HG02610 (cell line): ENCODE data around the gene BMF.
A peak's percentile ranks its signal among the peaks of the same experiment; 100 is the strongest.

Source experiments
- ATAC-seq: cut with Tn5 transposase; IDR thresholded peaks from one replicate; pipeline ENCODE4 v1.9.1; 2021; ENCODE audit warnings: mild to moderate bottlenecking, moderate library complexity; ENCODE audit not compliant: unreplicated experiment

The BMF gene

DNA sequence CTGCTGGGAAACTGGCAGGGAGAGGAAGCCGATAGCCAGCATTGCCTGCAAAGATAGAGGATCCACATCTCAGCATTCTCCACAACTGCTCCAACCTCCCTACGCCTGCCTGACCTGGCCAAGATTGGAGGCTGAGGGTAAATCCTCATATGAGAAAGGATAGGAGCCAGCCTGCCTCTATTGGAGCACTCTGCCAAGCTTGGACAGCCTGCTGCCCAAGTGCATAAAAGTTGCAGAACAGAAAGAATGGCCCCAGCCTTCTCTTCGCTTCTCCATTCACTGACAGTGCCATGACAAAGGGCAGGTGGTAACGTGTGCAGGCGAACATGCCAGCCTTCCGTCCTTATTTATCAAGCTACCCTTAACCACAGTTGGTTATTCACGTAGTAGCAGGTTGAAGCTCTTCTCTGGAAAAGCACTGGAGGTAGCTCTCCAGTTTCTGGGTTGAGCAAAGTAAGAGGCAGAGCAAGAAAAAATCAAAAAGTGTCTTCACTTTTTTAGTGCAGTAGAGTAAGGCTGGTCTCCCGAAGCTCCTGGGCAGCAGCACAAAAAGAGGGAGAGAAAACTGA lies 4.3 kb downstream of the BMF start:
- no peak for ATAC-seq

DNA sequence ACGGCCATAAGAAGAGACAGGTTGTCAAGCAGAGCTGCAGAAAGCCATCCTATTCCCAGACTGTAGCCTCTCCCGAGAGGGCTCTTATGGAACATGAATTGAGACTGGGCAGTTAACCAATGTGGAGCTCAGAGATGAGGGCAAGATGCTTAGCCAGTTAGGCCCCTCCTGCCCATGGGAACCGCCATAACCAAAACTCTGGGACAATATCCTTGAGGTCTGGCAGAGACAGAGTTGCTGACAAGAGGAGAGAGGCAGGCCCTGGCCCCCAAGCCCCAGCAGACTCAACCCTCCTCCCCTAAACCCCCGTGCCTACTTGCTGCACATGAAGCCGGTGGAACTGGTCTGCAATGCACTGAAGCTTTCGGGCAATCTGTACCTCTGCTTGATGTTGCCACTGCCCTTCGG lies 4.8 kb downstream of the BMF start:
- no peak for ATAC-seq

DNA sequence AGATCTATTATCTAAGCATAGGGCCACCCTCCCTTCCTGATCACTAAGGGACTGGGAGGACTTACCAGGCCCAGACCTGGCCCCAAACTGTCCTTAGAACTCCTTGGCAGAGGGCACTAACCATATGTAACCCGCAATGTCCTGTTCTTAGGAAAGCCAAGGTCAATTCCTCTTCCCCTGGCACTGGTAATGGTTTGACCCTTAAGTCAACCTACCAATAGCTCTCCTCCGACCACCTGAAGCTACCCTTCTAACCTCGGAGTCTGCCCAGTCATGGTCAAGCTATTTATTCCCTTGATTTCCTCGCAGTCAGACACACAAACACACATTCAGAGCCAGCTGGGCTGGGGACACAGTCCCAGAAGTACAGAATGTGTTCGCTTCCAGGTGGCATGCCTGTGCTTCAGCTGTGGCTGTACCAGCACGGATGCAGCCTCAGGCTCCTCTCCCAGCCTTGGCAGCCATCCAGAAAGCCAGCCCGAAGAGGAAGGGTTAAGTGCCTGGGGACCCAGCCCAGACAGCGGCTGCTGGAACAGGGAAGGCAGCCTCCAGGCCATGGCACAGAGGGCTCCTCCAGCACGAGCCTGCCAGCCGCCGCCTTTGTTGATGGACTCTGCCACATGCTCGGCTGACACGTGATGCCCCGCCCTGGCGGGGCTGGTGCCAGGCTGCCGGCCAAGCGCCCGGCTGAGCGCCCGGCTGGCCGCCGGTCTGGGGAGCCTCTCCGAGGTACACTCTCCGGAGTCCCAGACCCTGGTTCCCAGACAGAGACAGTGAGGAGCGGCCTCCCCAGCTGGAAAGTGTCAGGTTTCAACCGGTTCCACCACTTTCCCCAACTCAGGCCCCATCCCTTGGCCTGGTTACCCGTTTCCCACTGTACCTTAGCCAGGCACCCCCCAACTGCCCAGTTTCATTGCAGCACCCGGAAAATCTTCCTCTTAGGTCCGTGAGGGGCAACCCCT lies 5.5 kb downstream of the BMF start:
- no peak for ATAC-seq

DNA sequence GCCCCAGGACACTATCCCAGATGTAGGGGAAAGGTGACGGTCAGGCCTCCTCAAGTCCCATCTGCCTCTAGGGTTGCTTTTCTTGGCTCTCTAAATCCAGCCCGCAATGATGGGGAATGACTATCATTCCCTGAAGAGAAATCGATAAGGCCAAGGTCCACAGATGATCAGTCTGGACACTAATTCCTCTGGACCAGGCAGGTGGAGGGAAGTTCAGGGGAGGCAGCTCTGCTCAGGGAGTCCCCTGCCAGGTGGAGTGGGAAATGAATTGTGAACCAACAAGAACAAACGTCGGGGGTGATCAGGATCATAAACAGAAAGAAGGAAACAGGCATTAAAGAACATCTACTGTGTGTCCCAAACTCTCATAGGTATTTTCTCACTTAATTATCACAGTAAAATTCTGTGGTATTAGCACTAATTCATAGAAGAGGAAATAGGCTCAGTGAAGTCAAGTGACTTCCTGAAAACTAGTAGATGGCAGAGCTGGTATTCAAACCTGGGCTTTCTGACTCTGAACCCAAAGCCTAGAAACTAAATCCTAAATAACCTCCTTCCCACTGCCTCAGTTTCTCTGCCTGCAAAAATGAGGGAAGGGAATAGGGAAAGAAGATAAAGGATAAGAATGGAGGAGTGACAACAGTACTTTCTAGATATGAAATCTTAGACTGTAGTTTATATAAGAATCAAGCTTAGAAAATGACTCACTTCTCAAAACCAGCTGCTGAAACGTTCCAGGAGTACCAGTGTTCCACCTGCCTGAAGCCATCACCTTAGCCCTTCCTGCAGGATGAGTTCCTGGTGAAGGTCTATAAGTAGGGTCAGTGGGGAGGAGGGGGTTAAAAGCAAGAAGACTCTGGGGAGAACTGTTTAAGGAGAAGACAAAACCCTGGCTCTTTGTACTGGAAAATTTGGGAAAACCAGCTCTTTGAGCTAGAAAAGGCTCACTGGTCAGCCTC lies 7.5 kb downstream of the BMF start:
- ATAC-seq = no peak

DNA sequence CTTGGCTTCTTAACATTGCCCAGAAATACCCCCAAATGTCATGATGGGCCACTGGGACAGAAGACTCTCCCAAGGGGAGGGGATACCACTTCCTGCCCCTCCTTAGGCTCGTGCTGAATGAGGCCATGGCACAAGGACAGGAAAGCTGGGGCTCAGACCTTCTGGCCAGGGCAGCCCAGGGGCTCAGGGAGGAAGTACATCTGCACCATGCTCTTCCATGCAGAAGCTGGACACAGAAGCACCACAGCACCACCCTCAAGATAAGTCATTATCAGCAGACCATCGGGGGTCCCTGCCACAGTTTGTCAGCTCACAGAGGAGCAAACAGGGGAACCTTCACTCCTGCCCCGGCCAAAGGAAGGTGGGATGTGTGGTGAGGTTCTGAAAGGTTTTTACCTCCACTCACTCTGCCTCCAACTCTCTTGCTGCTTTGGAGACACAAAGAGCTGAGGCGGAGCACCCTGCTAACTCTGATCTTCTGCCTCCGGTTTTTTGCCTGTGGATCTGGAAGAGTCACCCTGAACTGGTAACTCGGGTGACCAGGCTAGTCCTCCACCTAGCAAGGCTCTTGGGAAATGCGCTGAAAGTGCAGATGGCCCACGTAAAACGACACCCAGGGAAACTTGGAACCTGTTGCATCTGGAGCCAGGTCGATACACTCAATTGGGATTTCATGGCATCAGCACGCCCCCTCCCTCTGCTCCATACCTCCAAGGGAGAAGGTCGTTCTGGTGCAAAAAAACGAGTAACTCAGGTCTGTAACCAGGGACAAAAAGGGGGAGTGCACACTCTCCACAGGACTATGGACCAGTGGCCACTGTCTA lies 8.3 kb downstream of the BMF start:
- no peak for ATAC-seq

DNA sequence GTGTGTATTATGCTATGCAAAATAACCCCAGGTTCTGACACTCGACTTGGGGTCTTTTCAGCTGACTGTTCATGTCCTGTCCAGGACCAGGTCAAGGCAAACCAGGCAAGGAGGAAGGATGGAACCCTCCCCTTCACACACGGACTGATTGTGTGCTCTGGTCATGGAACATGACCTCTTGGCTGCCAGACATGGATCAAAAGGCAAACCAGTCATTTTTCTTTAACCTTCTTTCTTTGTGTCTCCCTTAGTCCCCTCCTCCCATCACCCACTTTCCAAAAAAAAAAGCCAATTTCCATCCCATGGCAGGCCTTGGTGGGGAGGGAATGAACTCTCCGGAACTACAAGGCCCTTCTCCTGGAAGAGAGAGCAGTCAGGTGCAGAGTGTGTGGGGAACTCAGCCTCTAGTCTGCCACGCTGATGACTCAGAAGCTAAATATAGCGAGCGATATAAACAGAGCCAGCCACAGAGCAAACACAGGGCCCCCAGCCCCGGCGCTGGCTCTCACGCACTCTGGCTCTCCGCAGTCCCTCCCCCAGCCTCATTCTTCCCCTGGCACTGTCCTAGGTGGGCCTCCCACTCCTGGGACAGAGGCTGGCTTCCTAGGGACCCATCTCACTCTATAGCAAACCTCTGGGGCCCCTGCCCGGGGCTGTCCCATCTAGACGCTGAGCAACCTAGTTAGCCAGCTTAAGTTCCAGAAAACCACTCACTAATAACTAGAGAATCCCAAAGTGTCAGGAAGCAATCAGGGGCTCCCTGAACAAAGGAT lies 10.0 kb downstream of the BMF start:
- peak; percentile 82 for ATAC-seq

DNA sequence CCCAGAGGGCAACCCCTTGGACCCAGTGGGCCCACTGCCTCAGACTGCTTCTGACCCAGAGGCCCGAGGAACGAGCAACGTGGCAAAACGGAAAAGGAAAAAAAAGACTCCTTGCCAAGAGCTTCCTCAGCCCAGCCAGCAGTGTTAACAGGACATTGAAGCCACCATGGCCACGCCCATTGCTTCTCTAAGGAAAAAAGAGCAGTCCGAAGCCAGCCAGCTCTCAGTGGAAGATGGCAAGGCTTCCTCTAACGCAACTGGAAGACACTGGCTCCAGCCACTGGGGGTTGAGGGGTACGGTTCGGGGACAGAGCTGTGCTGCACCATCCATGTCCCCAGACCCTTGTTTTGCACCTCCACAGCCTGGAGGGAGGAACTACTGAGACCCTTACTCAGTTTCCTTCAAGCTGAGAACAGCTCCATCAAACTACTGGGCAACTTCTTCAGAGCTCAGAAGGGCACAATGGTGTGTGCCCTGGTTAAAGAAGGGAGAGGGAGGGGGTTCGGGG lies 10.7 kb downstream of the BMF start:
- peak; percentile 7 for ATAC-seq

DNA sequence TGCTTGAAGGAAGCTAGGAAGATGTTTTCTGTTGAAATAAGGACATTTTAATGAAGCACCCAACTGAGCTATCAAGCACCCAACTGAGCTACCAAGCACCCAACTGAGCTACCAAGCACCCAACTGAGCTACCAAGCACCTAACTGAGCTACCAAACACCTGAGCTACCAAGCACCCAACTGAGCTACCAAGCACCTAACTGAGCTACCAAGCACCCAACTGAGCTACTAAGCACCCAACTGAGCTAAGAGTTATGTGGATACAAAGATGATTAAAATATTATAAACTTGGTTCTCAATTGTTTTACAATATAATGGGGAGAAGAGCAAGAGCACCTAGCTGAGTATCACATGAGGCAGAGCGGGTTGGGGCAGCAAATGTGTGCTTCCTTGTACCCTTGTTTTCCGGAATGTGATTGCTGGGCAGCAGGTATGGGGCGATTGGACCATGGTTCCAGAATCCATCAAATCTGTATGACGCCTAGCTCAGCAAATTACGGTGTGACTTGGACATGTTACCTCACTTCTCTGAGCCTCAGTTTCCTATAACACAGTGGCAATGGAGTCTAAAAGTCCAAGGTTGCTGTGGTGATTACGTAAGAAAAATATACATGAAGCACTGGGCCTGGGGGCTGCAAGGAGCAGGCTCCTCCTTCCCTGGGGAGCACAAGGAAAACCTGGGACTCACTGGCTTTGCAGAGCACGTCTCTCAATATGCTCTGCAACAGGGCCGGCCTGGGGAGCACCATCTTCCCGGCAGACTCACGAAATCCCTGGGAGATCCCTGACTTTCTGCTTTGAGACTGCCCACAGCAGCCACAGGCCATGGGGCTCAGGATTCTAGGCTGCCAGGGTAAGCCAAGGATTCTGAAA lies 11.3 kb downstream of the BMF start:
- ATAC-seq = no peak

DNA sequence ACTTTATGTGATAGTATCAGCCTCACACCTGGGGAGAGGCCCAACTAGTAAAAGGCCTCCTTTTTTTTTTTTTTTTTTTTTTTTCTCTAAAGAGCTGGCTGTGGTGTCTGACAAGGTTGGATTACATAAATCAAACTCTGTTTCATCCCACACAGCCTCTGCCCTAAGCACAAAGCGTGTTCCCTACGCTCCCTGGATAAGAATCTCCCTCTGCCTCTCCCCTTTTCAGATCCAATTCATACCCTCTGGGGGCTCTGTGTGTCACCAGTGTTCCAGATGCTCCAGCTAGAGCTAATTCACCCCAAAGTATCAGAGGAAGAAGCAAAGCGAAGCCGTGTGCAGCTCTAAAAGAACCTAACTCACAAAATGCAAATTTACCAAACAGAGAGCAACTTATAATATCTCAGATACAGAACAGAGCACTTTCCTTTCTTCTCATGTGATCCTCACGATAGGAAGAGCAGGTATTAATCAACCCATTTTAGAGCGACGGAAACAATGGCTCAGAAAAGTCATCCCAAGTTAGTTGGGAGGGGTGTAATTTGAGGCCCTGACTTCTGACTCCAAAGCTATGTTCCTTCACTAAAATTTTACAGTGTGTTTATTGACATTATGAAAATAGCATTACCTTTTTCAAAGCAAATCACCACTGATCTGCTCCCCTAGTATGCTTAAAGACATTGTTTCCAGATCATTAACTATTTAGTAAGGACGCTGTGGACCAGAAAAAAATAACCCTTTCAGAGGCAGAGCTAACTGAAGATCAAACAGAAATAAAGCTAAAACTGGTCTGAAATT lies 12.4 kb downstream of the BMF start:
- ATAC-seq = no peak

DNA sequence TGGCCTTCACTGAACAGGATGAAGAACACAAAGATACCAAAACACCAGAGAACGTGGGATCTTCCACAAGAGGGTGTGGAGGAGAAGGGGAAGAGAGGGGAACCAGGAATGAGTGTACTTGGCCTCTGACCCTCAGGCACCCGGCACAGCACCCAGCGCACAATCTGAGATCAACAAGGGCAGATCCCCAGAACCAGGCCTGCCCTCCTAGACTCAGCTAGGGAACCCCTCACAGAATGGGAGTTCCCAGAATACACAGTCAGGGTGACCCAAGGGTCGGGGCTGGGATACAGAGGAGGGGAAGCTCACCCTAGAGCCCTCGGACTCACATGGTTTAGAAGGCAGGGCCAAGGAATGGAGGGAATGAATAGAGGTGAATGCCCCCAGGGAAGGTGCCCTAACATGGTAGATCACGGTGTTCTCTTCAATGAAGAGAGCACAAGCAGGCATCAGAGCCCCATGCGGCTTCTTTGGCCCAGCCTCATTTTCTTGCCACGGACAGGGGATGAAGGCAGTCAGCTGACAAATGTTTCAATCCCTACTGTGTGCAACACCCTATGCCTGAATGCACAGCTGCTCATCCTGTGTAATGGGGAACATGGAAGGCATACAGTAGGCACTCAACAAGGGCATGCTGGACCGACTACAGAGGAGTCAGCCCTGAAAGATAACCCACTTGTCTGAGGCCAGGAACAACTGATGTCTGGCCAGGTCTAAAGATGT lies 13.1 kb downstream of the BMF start:
- ATAC-seq = no peak

DNA sequence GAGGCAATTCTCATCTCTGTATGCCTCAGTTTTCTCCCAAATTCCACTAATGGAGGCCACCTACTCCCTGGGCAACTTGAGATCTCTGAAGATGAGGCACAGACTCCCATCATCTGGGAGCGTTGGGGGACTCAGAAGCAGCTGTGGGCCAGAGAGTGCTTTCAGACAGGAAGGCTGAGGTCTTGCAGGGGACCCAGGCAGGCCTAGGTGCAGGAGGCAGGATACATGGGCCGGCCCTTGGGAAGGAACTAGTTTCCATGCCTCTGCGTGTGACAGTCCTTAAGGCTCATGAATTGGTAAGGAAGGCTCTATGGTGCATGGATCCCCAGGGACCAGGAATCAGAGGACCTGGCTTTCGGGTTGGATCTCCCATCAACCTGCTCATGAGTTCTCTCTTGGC lies 14.5 kb downstream of the BMF start:
- no peak for ATAC-seq

DNA sequence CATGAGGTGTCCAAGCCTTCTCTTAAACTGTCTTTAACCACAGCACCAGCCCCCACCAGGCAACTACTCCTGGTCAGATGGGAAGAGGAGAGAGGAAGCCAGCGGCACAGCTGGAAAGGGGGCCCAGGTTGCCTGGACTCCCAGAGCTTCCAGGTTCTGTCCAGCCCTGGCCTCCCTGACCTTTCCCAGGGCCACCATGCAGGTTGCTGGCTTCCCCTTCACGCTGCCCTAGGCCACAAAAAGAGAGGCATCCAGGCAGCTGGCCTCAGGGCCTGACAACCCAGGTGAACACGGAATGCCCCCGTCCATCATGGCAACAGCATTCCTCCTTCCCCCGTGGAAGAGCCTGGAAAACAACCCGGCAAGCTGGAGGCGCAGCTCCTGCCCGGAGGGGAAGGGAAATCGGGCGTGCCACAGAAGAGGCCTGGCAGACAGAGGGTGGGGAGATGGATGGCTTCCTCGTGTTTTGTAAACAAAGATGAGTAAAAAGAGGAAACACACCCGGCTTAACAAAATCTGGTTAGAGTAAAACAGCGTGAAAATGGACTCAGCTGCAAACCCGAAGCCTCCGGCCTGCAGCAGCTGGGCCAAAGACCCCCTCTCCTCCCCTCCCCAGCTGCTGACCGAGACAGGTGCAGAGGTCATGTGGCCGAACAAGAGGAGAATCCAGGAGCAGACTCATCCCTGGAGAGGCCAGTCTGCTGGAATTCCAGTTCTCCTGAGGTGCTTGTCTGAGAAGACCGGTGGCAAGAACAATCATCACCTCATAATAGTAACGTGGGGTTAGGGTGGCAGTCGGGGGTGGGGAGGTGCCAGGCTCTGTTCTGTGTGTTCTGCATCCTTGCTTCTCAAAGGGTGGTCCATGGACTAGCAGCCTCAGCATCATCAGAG lies 15.5 kb downstream of the BMF start:
- ATAC-seq = no peak

DNA sequence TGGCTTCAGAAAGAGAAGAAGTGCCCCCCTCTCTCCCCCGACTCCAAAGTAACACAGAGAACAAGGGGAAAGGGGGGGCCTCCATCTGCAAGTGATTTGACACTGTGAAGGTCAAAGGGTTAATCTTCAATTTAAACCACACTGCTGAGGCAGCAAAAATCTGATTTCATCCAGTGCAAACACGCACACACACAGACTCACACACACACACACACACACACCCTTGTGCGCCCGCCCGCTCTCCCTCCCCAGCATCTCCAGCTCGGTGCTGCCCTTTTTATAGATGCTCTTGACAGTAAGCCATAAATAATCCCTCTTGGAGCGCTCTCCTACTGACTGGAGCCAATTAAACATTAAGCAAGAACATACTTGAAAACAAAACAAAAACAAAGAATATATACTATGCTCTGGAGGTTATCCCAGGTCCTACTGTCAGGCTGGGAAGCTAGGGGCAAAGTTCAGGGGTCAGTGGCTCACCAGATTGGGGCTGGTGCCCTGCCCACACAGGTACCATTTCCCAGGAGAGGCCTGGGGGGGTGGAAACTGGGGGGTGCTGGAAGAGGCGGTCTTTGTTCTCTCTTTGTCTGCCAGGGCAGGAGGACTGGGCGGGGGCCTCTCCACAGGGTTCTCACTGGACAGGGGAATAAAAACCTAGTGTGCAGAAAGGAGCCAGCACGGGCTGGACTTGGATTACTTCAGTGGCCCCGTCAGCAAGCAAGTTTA lies 16.3 kb downstream of the BMF start:
- ATAC-seq = no peak

DNA sequence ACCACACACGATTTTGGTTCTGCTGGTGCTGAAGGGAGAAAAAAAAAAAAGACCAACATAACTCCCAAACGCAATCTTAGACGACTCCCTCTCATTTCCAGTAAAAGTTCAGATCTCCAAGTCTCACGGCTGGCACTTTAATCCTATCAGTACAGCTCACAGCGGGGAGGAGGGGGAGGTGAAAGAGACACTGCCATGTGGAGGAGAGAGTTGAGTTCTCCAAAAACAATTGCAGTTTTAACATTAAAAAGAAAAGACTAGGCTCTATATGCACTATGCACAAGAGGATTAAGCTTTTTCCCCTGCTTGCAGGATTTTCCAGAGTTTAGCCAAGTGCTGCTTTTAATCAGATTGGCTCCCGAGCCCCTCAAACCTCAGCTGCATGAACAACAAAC lies 16.8 kb downstream of the BMF start:
- ATAC-seq = no peak

DNA sequence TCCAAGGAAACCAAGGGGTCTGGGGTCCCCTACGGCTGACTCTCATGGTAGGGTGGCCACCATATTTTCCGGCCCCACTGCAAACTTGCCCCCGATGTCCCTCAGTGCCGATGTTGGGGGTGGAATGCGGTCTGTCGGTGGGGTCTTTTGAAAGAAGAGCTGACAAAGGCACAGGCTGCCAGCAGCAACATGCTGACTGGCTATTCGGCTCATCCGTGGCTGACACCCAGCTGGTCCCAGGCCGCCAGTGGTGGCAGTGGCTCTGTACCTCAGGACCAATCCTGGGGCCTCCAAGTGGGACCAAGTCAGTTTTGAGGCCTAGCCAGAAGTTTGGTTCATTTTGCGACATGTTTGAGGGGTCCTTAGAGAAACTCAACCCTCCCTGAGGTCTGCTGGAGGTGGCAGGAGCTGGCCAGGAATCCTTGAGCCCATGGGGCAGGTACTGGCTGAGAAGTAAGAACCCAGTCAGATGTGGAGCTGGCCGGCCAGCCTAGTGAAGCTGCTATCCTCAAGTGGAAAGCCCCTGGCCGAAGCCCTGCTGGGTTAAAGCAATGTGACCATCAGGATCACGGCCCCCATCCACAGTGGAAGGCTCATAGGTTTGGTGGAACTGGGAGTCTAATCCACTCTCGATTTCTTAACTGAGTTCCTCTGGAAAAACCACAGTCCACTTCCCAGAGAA lies 17.8 kb downstream of the BMF start:
- no peak for ATAC-seq
